Midbrain (tissue), 1 donor: ENCODE measurements around the gene TNIK.

Experiments used
- DNase-seq: peaks from one replicate; lab custom pipeline; 2025; lab: John Stamatoyannopoulos, UW

The TNIK gene

DNA sequence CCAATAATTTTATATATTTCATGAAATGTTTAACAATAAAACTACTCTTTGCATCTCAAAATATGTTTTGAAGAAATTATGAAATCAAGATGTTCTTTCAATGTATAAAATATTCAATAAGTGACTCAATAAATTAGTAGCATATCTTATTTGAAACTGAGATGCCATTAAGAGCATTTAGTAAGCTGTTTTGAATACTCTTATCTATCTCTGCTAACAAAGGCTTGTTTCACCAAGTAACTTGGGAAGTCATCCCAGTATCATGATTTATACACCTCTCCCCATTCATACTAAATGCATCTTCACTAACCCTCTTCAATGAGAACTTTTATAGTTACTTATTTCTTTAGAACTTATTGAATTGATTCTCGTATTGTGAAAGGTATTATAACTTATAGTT lies 43.1 kb downstream of the TNIK start:
- no peak for DNase-seq

DNA sequence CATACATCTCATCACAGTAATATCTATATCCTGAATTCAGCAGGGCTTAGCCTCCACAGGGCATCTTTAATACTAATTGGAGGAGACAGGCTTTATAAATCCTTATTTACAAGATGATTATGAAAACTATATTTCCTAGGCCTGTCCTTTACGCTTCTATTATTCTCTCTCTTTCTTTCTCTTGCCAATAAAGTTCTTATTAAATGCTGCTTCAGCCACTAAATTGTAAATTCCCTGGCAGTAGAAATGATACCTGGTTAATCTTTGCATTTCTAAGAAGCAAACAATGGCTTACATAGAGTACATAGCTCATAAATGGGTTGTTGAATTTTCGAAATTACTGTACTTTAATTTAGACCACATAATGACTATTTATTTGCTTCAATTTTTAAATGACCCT lies 43.5 kb downstream of the TNIK start:
- no peak for DNase-seq

DNA sequence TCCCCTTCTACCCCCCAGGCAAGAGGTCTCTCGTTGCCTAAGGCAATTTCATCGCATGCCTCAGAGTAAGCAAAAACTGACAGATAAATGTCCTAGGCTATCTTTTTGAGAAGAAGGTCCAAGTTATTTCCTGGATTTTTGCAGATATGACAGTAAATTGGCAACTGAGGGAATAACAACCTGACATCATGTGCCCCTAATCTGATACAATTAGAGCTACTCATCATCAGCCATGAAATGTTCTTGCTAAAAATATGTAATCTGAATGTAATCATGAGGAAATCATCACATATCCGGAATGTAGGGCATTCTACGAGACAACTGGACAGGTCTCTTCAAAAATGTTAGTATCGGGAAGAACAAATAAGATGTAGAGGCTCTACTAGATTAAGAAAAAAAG lies 44.1 kb downstream of the TNIK start:
- DNase-seq, result no peak

DNA sequence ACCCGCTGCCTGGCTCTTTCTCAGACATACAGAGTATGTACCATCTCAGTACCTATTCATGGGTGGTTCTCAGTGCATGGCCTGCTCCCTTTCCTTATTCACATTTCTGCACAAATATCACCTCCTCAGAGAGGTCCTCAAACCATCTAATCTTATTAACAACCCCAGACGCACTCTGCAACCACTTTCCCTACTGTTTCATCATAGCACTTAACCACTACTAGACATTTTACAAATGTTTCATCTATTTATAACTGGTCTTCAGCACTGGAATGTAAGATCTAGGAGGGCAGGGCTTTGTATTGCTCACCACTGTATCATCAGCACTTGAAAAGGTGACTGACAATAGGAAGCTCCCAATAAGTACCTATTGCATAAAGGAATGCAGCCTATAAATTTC lies 45.1 kb downstream of the TNIK start:
- DNase-seq, result no peak

DNA sequence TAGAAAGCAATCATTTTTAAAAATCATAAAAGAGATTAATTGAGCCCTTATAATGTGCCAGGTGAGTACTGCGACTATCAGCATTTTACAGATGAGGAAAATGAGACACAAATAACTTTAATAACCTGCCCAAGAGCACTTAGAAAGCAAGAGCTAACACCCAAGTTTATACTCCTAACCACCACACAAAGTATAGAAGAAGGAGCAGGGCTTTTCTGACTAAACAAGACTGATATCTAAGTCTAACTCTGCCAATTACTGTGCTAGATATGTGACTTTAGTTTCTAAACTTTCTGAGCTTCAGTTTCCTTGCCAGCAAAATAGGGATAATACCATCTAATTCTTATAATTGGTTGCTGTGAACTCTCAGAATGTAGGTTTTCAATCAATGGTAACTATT lies 47.7 kb downstream of the TNIK start:
- DNase-seq, result no peak

DNA sequence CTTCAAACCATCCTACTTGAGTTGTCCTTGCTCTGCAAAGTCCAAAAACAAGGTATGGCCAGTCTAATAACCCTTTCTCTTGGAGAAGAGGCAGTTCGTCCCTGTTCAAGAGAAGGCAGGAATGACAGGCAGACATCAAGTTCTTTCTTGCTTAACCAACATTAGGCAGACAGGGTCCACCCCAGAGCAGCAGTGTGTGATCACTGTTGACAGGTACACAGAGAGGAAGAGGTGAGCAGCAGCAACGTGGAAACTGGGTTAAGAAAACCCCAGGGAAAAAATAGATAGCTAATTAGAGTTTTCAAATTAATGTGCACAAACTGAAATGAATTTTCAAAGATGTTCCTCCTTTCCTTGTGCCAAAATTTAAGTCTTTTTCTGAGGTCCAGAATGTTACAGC lies 48.2 kb downstream of the TNIK start:
- no peak for DNase-seq

DNA sequence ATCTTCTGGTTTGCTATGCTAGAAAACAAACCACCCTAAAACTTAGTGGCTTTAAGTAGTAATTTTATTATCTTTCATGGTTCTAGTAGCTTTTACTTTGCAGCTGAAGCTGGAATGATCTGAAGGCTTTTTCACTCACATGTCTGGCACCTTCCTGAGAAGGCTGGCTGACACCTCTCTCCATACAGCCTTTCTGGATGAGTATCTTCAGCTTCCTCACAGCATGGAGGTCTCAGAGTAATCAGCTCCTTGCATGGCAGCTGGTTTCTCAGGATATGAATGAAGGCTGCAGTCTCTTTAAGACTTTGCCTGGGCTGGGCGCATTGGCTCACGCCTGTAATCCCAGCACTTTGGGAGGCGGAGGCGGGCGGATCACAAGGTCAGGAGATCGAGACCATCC lies 50.0 kb downstream of the TNIK start:
- no peak for DNase-seq

DNA sequence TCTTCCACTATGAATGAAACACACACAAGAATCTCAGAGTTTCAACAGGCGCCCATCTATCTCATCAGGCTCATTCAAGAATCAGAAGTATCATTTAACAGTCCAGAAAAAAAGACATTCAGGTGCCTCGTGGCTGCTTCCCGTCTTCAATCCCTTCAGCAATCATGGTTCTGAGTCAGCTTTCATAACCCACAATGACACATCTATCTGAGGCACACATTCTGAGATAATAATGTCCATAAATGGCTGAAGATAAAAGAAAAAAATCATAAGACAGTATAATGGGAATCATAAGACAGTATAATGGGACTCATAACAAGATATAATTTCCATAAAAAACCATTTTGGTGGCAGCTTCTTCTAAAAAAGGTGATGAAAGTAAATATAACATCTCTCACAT lies 52.4 kb downstream of the TNIK start:
- no peak for DNase-seq

DNA sequence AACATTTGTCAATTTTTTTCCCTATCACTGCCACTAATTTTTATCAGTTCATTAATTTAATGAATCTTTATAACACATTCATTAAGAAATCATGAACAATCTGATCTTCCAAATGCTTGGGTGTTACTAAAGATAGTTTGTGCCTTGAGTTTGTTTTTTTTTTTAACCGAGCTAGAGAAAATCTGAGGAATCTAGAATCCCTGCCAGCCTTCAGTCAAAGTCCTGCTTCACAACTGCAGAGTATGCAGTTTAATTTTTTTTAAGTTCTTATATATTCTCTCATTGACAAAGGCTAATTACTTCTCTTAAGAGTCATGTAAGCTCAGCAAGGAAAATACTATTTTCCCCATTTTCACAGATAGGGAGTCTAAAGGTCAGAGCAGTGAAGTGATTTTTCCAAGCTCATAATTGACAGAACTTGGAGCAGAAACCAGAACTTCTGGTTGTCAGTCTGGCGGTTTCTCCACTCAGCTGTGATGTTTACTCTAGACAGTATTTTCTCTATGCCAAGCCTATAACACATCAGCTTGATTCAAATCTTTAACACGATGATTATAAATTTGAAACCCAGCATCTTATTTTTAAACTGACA lies 55.7 kb downstream of the TNIK start:
- no peak for DNase-seq

DNA sequence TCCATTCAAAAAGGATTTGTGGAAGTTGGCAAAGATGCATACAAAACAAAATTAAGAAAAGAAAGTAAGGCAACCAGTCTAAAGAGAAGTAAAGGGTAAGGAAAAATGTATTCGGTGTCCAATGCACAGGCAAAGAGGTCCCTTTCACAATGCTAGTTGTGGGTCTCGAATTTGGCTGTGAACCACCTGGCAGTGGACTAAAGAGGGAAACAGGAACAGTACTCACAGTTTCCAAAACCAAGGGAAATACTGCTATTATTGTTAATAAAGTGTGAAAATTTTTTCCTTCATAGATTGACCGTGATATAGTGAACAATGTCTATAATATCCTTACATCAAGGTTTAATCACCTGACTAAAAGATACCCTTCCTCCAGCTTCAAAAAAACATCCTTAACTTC lies 57.9 kb downstream of the TNIK start:
- no peak for DNase-seq

DNA sequence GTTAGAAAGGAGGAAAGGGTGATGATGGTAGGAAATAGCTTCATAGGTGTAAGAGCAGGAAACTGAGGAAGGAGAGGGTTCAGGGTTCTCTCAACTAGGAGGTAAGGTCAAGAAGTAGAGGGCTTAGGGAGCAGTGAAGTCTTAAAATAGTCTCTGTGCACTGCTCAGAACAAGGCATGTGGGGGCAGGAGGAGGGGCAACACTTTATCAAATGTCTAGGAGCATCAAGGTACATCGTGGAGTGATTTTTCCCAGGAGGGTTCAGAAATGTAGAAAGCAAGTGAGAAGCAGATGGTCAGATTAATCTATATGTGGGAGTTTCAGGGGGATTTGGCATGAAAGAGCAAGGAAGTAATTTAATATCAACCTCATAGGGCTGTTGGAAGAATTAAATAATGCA lies 58.8 kb downstream of the TNIK start:
- no peak for DNase-seq

DNA sequence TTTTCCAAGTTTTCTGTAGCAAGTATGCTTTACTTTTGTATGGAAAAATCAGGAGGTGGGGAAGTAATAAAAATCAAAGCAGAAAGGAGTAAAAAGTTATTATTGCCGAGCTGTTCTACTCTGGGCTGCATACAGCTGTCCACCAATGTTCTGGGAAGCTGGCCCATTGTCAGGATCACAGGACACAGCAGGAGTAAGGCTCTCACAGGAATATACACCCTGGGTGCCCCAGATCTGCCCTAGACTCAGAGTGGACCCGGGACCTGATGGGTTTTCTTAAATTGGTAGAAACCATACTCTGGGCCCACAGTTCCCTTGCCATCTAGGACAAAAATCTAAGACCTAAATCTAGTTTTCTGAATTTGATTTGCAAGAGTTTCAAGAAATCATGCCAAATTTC lies 60.4 kb downstream of the TNIK start:
- no peak for DNase-seq

DNA sequence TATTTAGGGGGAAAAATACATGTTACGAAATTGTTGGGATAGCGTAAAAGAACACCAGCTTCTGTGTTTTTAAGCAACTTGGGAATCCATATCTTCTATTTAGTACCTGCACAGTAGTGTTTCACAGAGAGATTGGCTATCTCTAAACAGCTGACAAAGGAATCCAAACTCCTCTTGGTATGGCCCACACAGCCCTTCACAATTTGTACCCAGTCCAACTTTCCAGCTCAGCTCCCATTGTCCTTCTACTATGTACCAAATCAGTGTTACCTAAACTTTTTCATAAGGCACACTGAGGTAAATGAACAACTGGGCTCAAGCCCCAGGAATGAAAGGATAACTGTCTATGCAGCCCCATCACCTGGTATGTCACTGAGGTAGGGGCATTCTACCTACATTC lies 61.9 kb downstream of the TNIK start:
- no peak for DNase-seq

DNA sequence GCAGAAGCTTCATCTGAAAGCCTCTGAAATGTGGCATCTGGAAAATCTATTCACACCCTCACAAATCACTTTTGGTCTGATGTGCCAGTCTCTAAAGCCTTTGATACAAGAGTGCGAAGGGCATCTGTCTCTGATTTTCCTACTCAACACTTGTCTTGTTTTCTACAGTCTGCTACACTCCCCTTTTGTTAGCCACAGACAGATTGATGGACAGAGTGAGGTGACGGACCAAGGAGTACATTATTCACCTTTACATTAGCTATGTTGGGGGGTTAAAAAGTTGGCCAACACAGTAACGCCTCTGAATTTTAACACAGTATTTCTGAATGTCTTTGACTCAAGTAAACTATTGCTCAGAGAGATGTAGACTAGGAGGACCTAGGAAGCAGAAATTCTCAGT lies 63.1 kb downstream of the TNIK start:
- no peak for DNase-seq

DNA sequence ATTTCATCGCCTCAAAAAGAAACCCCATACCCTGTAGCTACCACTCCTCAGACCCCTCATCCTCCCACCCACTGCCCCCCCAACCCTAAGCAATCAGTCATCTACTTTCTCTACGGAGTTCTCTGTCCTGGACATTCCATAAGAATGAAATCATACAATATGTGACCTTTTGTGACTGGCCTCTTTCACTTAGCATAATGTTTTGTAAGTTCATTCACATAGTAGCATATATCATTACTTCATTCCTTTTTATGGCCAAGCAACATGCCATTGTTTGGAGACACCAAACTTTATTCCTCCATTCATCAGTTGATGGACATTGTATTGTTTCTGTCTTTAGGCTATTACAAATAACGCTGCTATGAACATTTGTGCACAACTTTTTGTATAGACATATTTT lies 64.2 kb downstream of the TNIK start:
- no peak for DNase-seq

DNA sequence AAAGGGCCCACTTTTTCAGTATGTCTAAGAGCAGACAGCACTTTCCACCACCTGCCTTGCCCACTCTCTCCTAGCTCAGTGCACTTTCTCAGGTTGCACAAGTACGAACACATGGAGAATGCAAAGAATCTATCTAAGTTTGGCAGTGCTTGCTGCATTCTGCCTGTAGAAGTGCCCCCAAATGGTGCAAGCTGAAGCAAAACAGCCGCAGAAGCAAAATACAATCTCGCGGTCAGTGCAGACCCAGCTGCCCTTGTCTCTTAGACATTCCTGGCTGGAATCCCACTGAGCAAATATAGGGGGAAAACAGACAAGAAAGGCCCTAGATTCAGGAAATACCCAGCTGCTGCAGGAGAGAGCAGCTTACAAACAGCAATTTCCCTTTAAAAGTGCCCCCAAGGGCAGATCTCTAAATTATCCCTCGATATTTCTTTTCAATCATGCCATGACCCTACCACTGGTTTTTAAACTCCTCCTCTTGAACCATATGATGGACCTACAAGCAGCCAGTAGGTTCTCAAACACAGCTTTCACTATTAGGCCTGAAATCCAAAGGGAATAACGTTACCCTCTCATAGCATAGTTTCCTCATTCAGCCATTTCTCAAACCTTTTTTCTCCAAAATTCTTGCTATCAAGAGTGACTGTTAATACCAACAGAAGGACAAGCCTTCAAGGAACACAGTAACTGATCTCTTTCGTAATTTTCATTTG lies 67.0 kb downstream of the TNIK start:
- no peak for DNase-seq

DNA sequence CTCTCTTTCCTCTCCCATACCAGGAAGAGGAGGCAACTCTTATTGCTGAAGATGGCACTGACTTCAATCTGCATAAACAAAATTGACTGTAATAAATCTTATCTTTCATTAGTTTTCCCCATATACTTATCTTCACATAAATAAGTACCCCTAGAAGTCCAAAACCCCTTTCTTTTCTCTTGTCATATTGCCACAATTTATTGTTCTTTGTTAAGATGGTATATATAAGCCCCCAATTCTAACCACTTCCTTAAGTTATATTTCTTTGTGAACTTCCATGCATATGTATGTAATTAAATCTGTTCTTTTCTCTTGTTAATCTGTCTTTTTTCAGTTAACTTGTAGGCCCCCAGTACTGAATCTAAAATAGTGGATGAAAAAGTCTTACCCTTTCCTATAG lies 68.8 kb downstream of the TNIK start:
- DNase-seq, result no peak

DNA sequence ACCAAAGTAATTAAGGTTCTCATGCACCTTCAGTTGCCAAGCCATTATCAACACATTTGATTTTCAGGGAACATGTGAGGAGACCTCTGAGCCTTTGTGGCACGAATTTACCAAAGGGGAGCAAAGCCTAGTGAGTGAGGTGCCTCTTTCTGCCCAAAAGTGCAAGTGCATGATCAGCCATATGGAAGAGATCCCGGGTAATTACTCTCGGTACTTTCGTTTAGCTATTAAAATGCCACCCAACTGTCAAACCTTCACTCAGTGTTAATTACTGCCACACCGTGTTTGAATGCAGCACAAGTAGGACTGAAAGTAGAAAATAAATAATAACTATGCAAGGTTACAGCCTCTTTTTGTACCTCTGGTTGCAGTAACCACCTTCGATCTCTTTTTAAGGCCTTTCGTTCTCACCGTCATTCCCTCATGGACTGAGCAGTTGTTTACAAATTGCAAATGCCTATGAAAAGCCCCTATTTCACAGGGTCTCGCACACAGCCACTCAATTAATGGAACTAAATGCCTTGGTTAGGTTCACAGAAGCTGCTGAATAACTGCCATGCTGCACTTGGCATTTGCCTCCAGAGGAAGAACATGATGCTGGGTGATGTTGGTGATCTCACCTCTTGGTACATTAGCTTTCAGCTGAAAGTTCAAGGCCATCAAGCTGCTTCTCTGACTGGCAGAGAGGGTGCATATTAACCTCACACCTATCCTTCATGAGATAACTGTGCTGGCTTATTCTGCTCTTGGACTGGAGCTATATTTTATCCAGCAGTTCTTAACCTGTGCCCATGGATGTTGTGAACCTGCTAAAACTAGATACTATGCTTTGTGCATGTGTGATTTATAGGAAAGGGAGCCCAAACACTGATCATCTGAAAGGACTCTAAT lies 69.9 kb downstream of the TNIK start:
- DNase-seq, result no peak

DNA sequence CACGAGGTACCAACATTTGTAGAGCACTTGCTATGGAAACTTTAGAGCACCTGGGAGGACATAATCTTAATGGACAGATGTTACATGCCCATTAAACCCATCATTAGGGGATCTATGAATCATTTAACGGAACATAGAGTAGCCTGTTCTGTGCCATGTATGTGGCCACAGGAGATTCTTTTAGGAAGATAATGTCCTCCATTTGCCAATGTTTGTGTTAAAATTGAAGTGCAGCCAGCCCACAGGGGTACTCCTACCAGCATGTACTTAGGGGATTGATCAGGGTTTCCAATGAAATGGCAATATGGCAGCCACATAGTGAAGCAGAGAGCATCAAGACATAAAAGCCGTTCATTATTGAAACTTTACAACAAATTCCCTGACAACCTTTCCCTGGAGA lies 70.7 kb downstream of the TNIK start:
- no peak for DNase-seq

DNA sequence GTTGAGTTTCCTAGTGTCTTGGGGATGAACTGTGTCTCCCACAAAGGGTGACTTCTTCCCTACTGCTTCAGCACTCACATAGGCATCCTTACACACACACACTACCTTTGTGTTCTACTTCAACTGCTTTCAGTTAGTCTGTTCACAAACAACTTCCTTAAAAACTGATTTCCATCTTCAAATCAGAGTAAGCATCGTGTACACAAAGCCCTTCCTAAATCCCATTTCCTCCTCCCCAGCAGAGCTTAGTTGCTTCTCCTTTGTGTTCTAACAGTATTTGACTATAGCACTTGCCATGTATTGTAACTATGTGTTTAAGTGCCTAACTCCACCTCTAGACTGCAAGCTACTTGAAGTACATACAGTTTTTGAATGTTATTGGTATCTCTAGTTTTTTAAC lies 71.7 kb downstream of the TNIK start:
- DNase-seq, result no peak

DNA sequence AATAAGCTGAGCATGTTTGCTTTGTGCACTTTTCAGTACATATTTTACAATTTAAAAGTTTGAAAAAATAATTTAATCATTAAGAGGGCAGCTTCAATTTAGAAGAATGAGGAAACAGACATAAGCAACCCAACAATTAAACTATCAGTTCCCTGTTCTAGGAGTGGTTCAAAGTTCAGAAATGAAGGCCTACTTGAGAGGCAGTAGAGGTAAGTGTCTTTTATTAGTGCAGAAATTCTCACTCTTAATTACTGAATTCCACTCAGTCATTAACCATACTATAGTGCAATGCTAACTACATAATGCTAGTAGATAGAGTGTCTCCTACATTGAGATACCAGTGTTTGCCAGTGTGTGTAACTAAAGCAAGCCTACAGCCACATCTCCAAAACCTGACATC lies 73.1 kb downstream of the TNIK start:
- DNase-seq, result no peak

DNA sequence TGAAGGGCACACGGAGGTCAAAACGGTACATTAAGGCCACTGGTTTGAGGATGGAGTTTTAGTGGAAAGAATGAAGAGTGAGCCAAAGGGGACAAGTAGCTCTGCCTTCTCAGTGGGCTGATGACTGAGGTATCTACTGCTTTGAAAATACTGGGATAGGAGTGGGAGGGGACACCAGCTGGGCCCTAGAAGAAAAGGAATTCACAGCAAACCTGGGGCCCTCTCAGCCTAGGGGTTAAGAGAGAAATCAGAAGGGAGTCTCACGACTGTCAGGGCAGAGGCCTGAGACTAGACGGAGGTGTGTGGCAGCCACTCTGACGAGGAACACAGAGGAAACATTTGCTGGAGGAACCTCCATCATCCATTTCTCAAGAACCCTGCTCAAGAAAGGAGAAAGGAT lies 75.1 kb downstream of the TNIK start:
- DNase-seq, result no peak
